WI38 (cell line): Measurements from ENCODE around the gene DMRTA2.

Experiments
- H3K4me3 ChIP-seq: 2 replicates; pipeline ENCODE4 v1.5.1; 2011; ENCODE audit warnings: low read depth, mild to moderate bottlenecking, control low read depth, low read length
- TF ChIP-seq, protein P1 (sequence below): IDR thresholded peaks from 2 replicates; pipeline ENCODE4 v1.5.1; 2012; ENCODE audit warnings: low read depth, mild to moderate bottlenecking, control low read depth, low read length

DMRTA2 gene

DNA sequence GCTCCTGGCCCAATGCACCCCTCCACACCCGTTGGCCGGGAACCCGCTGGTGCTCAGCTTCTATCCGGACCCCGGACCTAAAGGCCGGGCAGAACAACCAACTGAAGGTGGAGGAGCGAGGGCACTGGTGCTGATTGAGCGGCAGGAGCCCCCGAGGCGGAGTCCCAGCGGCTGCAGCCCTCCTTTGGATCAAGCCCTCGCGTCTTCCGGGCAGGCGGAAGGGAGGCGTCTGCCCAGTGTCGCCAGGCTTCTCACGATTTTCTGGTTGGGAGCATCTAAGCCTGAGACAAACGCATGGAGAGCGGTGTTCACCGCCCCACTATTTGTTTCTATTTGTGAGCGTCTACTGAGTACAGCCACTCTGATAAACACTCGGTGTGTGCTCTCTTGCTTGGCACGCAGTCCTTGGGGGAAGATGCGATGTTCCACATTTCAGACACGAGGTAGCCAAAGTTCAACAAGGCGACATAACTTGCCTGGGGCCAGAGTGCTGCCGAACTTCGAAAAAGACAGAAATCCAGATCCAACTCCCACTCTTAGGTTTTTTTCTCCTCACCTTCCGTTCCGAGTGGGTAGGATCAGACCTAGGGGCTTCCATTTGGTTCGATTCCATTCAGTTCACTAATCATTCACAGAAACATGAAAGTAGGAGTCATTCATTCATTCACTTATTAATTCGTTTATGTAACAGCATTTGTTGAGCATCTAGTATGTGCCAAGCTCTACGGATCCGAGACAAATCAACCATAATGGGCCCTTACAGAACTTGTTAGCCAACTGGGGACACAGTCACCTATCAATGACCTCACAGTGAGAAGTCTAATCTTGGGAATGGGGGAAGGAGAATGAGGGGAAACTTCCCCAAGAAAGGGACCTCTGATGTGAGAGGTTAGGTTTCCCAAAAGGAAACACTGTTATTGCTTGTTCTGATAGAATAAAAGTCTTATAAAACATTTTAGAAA is 4.9 kb upstream of the DMRTA2 start:
- no peak overlapping the region for H3K4me3 ChIP-seq
- TF ChIP-seq, protein P1, sequence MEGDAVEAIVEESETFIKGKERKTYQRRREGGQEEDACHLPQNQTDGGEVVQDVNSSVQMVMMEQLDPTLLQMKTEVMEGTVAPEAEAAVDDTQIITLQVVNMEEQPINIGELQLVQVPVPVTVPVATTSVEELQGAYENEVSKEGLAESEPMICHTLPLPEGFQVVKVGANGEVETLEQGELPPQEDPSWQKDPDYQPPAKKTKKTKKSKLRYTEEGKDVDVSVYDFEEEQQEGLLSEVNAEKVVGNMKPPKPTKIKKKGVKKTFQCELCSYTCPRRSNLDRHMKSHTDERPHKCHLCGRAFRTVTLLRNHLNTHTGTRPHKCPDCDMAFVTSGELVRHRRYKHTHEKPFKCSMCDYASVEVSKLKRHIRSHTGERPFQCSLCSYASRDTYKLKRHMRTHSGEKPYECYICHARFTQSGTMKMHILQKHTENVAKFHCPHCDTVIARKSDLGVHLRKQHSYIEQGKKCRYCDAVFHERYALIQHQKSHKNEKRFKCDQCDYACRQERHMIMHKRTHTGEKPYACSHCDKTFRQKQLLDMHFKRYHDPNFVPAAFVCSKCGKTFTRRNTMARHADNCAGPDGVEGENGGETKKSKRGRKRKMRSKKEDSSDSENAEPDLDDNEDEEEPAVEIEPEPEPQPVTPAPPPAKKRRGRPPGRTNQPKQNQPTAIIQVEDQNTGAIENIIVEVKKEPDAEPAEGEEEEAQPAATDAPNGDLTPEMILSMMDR, result no peak

DNA sequence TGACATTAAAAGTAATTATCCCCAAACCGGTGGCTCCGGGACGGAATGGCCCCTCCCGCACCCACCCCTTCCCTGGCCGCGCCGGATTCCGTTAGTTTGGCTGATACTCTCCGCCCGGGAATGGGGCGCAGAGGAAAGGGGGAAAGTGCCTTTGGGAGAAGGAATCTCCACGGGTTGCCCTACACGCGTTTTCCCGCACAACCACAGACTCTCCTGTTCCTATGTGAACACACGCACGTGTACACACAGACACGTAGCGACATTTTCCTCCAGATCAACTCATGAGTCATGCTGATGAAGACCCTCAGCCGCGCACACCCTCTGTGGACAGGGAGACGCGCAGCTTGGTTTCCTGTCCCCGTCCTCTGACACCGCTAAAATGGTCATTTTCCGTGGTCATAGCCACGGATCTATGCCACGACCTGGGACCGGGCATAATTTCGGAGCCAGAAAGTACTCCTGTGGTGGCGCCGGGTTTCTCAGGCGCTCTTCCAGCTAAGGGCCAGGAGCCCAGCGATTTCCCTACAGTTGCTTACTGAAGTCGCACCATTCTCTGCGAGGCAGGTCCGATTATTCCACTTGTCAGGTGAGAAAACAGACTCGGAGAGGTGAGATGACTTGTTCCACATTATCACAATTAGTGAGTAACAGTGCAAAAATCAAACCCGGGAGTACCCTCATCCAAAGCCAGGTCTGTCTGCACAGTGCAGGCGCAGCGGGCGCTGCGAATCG is 4.0 kb upstream of the DMRTA2 start:
- TF ChIP-seq, protein P1, result no peak
- H3K4me3 ChIP-seq, result no peak overlapping the region

DNA sequence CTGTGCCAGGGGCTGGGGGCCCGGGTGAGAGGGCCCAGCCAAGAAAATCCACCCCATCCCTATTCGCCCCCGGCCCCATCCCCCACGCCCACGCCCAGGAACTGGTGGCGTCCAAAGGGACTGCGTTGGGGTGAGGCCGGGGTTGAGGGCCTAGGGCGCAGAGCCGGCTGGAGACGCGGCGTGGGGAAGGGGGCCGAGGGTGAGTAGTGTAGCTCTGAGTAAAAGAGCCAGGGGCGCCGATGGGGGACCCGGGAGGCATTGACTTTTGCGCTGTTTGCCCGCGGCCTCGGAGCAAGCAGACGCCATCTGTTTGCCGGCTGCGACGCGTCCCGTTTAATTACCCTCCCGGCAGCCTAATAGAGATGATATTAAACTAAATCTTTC is 3.5 kb upstream of the DMRTA2 start:
- TF ChIP-seq, protein P1, result no peak
- H3K4me3 ChIP-seq, result no peak overlapping the region

DNA sequence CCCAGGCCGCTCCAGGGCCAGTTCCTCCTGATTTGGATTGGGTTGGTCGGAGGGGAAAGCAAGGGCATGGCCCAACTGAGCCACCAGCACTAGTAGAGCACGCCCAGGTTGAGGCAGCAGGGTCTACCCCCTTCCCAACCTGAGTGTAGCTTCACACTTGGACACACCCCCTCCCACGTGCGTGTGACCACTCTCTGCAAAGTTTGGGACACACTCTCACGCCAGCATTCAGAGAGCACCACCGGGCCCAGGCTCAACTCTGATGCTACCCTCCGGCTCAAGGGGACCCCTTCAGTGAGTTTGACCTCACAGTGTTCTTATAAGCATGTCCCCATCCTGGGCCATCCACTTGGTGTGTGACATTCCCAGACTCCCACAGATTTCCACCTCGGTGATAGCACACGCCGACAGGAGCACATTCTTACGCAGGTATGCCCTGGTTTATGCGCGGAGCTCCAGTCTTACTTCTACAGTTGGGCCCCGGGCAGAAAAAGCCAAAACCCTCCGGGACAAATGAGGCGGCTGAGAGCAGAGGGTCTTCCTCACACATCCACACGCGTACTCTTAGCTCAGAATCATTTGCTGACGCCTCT is 3.0 kb upstream of the DMRTA2 start:
- no peak overlapping the region for H3K4me3 ChIP-seq
- TF ChIP-seq, protein P1, result no peak

DNA sequence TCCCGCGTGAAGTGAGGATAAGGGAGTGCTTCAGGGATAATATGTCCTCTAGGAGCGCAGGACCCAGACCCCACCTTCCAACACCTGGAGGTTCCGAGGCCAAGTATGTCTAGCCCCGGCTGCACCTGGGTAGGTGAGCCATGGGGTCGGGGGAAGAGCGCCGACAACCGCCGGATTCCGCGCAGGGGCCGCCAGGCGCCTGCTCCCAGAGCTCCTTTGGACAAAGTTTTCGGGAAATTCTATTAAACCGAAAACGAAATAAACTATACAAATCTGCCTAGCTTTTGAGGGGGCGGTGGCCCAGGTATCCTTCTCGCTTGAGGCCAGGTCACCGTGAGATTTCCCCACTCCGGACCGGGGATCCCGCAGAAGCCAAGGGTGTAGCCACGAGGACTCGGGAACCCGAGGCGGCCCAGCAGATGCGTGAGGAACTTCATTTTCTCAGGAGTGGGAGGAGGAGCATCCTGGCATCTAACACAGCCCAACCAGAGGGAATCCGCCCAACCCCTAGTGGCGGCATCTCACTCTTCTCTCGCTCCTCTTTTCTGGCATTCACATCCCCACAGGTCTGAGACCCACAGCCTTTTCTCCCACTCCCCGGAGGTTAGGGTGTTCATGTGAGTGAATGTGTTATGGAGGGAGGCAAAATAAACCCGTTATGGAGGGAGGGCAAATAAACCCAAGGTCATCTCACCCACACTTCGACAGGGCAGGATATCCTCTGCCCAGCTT is 2.3 kb upstream of the DMRTA2 start:
- no peak overlapping the region for H3K4me3 ChIP-seq
- TF ChIP-seq, protein P1, result no peak

DNA sequence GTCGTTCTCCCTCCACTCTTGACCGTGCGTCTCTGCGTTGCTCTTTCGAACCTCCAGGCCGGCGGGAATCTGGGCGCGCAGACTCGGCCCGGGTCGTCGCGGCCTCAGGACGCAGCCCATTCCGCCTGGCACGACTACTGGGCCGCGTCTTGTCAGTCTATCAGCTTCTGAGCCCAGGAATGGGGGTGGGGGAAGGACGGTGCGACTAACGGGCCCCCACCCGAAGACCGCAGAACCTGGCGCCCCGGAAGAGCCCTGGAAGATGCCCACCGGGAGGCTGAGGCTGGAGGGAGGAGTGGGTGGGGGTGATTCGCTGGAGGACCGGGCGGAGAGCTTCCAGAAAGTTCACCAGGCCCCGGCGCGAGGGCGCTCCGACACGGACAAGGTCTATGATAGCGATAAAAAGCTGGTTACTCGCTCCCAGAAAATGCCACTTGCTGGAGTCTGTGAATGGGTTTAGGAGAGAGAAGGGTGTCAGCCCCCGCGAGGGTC is 1.7 kb upstream of the DMRTA2 start:
- TF ChIP-seq, protein P1, result no peak
- no peak overlapping the region for H3K4me3 ChIP-seq
